ENCODE results near the gene AIFM1.

The AIFM1 gene

DNA sequence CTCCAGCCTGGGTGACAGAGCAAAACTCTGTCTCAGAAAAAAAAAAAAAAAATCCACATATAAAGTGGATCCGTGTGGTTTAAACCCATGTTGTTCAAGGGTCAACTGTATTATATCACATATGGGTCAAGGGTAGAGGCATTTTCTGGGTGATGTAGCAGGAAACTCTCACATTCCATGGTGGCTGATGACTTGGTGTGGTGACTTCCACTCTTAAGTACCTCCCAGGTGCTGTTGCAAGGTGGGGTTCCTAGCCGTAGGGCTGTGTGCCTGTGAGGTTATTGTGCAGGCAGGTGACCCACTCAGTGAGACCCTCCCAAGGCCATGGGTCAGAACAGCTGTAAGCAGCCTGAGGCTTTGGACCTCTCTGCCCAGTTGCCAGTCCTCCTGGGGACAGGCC, 72.4 kb downstream of the AIFM1 start:
- no peak for DNase-seq (ENCODE audit: low read depth in 2 of 2)

DNA sequence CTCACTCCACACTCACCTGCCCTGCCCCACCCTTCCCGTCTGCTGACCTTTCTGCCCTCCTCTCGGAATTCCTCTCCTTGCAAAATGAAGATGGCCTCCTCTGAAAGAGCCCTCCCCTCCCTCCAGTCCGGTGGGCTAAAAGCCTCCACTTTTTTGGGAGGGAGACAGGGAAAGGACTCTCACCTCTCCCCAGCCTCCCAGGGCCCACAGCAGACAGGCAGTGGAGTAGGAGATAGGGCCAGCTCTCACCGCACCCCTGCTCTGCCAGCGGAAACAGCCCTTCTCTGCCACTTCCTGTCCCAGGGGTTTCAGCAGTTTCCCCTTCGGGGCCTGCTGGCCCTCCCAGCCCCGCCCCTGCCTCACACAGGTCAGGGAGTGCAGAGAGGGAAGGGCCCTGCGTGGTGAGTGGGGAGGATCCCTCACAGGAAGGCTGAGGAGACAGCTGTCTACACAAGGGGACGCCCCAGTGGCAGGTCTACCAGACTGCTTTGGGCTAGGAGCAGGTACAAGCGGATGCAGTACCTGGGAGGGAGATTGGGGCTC, 73.6 kb downstream of the AIFM1 start:
- DNase-seq (ENCODE audit: low read depth in 2 of 2) = peak; percentile 61 to 66

DNA sequence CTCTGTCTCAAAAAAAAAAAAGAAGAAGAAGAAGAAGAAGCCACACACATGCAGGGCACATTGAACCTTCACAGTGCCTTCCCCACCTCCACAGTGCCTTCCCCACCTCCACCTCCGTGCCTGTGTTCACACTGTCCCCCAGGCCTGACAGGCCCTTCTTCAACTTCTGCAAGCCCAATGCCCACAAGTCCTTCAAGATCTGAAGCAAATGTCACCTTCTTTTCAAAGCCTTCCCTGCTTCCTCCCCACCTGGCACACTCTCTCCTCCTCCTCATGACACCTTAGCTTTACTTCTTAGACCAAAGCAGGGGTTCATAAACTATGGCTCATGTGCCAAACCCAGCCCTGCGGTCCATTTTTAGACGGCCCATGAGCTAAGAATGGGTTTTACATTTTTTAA, 75.3 kb downstream of the AIFM1 start:
- DNase-seq (ENCODE audit: low read depth in 2 of 2) = no peak

DNA sequence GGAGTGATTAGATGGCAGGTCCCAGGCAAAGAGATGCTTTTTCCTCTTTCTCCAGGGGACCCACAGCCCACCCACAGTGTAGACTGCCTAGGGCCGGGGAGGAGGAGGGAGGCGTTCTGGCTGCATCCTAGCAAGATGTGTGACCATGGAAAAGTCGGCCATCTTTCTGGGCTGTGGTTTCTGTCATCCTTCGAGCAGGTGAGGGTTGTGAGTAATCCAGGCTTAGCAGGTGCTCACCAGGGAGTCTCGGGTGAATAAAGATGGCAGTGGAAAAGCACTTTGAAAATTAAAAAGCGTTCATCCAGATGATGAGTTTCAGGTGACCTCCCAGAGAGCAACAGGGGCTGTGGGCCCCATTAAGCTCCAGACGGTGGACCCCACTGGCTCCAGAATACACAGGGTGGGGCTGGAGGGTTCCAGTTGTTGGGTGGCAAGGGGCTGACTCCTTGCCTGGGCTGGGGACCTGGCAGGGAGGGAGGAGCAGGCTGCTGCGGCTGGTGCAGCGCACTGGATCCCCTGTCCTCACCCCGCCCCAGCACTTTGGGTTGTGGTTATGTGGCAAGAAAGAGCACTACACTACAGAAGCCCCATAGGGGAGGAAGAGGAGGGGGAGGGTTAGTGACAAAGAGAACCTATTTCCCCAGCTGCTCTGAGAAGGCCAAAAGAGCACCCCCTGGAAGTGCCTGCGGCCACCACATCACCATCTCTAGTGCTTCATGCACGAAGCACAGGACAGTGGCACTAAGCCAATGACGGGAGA, 79.0 kb downstream of the AIFM1 start:
- DNase-seq (ENCODE audit: low read depth in 2 of 2) = peak; percentile 47 to 50

DNA sequence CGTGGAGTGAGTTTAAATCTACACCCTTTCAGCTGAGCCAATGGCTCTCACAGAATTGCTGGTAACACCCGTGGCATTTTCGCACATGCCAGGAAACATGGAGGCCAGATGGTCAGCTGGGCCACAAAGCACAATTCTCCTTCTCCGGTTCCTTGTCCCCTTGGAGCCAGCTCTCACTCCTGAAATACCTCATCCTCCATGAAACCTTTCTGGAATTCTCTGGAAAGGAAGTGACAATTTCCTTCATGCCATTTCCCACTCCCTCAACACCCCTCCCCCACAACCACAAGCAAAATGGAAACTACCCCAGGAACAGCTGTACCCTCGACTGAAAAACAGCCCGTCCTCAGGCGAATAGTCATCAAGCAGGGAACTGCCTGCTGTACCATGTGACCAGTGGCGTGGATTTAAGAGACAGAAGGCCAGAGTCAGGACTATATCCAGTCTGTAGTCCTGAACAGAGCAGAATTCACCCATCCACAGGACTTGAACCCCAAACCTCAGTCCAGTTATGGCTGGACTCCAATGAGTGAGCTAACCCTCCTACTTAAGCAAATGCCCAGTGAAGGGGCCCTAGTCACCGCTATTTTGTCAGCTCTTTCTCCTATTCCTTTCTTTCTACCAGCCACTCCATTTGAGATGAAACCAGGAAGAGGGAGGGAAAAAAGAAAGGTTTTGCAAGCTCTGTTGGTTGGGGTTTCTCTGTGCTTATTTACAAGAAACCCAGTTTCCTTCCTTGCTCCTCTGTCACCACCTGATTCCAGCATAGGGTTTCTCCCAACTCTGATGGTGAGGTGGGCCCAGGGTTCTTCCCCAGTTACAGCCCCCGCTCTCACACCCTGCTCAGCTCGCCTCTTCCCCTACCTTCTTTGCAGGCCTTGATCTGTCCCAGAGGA, 79.8 kb downstream of the AIFM1 start:
- no peak for DNase-seq (ENCODE audit: low read depth in 2 of 2)

DNA sequence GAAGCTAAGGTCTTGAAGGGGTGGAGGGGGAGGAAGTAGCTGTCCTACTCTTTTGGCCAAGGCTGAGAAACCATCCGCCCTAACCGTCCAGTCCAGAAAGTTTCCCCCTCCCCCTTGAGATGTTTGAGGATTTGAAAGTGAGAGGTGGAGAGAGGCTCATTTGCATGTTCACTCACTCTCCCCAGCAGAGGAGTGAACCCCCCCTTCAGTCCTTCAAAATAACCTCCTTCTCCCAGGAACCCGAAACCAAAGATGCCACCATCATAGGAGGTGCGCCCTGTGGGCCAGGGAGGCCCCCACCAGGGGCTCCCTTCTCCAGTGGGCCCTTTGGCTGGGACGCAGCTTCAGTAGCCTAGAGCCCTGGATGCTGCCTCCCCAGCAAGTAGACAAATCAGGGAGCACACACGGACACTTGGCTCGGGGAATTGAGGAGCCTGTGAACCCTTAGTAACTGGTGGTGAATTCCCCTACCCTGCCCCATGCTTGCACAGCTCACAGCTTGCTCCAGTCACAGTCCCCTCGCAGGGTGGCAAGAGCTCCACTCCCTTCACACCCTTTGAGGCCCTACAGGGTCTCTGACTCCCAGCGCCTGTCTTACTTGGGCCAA, 80.9 kb downstream of the AIFM1 start:
- no peak for DNase-seq (ENCODE audit: low read depth in 2 of 2)

DNA sequence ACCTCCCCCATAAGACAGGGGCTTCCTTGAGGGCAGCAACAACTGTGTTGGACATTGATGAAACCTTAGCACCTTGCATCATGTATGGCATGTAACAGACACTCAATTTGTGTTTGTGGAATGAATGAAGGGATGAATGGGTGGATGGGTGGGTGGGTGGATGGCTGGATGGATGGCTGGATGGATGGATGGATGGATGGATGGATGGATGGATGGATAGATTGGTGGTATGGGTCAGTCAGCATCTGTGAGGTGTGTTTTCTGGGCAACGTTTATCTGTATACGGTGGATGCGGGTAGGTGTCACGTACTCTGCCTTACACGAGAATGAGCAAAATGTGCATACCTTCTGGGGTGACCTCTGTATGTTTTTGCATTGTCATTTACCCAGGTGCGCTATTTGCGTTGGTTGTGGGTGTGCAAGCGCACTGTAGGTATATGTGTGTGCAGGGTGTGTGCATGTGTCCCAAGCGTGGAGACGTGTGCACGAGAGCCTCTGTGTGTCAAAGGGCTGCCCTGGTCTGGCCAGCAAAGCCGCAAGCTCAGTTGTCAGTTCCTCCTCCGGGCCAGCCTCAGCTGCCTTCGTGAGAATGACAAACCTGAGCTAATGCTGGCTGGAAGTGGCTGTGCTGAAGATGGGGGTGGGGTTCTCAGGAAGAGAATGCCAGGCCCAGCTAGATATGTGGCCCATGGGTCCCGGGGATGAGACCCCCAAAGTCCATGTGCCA, 81.8 kb downstream of the AIFM1 start:
- no peak for DNase-seq (ENCODE audit: low read depth in 2 of 2)

DNA sequence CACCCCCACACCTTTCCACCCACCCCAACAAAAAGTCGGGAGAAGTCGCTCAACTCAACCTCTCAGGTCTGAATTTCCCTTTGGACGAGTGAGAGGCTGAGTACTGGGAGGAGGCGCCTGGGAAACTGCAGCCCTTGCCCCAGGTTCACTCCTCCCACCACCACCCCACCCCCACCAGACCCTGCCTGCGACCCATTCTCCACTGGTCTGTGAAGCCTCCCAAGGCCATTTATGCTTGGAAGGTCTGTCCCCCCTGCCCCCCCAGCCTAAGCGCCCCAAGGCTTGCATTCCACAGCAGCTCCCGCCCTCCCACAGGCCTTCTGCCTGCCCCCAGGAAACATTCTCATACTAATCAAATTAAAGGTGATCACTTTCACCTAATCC, 82.5 kb downstream of the AIFM1 start:
- no peak for DNase-seq (ENCODE audit: low read depth in 2 of 2)

DNA sequence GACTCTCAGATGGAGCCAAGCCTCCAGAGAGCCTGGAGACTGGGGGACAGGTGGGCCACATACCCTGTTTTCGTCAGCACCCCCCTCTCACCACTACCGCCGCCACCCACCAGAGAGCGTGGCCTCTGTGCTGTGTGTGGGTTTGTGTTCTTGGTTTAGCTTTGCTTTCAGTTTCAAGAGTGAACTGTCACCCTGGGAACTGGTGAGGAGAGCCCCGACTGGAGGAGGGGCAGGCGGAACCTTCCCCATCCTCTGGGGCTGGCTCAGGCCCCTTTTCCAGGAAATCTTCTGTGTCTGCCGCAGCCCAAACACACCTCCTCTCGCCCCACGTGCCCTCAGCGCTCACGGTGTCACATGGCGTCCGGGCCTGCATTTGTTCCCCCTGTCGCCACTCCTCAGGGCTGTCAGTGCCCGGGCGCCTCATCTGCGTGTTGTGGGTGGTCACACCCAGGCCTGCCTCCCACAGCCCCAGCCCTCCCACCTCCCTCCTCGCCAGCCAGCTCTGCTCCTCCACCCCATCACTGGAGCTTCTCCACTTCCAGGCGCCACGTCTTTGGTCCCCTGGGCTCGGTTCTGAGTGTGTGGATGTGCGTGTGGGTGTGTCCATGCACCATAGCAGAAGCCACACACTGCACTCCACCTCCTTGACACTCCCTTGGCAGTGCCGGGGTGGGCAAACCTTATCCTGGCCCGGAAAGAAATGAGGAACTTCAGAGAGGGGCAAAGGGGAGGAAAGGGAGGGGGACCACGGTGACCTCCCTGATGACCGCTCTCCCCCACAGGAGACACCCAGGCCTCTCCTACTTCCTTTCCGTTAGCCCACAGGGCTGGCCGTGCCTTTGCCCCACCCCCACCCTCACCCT, 83.2 kb downstream of the AIFM1 start:
- peak; percentile 51 to 64 for DNase-seq (ENCODE audit: low read depth in 2 of 2)

DNA sequence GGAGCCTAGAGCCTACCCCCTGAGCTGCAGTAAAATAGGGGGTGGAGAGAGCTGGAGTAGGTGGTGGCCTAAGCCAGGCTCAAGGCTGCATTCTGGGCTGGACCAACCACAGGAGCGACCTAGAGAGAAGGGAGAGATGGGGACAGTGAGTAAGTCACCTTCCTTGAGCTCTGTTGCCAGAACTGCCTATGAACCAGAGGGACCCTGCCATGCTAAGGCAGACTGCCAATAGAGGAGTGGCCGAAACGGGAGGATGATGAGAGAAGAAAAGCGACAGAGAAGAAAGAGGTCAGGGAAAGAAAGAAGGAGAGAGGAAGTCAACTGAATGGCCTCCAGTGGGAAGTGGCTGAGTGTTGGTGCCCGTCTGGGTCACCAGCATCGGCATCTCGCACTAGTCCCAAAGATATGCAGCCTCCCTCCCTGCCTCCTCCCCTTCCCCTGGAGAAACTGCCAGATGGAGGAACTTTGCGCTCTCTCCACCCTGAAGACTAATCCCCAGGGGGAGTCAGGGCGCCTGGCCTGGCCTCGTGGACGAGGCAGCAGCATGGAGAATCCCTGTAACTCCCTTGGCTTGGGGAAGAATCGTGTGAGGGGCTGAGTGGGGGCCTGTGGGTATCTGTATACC, 84.1 kb downstream of the AIFM1 start:
- no peak for DNase-seq (ENCODE audit: low read depth in 2 of 2)

DNA sequence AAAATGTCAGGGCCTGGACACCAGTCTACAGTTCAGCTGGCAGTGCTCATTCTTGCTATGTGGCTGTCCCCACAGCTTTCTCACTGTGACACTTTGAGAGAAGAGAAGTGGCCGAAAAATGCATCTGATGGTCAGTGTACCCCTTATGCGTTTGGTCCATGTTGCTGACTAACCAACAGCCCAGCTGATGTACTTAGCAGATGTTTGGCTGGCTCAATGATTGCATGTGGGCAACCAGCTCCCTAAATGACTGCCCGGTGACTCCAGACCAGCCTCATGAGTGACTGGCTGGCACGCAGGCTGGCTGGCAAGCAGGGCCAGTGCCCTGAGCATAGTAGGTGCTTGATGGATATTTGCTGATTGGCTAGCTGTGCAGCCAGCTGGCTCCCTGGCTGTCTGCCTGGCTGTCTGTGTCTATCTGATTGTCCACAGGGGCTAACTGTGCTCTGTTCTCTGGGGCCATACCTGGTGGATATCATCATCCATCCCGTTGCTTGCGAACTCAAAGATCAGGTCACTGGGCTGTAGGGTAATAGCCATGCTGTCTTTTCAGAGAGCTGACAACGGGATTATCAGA, 84.8 kb downstream of the AIFM1 start:
- DNase-seq (ENCODE audit: low read depth in 2 of 2) = no peak

DNA sequence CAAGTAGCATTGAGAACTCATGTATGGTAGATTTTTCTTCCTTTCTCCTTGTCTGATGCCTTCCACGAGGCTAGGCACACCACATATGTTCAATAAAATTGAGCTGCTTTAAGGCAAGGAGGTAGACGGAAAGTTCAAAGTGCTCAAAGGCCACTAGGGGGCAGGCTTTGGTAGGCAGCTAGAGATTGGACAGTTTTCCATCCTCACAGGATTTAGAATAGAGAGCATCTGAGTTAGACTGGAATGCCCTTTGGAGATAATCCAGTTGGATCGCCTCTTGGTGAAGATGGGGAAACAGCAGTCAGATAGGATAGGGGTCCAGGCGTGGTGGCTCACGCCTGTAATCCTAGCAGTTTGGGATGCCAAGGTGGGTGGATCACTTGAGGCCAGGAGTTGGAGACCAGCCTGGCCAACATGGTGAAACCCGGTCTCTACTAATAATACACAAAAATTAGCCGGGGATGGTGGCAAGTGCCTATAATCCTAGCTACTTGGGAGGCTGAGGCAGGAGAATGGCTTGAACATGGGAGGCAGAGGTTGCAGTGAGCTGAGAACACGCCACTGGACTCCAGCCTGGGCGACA, 85.7 kb downstream of the AIFM1 start:
- DNase-seq (ENCODE audit: low read depth in 2 of 2) = no peak
